GM06990 (cell line): ENCODE measurements around the gene LRP1B.
A peak's percentile ranks its signal among the peaks of the same experiment; 100 is the strongest.

ENCODE experiments used
- DNase-seq: peaks from one replicate; pipeline ENCODE4 v3.0.0-alpha.2; 2011; ENCODE audit not compliant: insufficient read length; ENCODE audit errors: extremely low read depth
- H3K27me3 ChIP-seq: replicated peaks from 2 replicates; pipeline ENCODE4 v1.6.0; 2011; ENCODE audit warnings: low read length; ENCODE audit not compliant: control insufficient read depth, insufficient read depth
- H3K36me3 ChIP-seq: 2 replicates; pipeline ENCODE4 v1.5.1; 2011; ENCODE audit warnings: low read length; ENCODE audit not compliant: control insufficient read depth, insufficient read depth
- H3K4me3 ChIP-seq: replicated peaks from 2 replicates; pipeline ENCODE4 v1.5.1; 2011; ENCODE audit warnings: low read depth, mild to moderate bottlenecking, control low read depth, low read length
- TF ChIP-seq, protein P1 (sequence below): IDR thresholded peaks from 2 replicates; pipeline ENCODE4 v1.5.1; 2011; ENCODE audit warnings: low read length, control low read depth, mild to moderate bottlenecking, inconsistent platforms; ENCODE audit not compliant: insufficient read depth, poor library complexity, severe bottlenecking

LRP1B gene

DNA sequence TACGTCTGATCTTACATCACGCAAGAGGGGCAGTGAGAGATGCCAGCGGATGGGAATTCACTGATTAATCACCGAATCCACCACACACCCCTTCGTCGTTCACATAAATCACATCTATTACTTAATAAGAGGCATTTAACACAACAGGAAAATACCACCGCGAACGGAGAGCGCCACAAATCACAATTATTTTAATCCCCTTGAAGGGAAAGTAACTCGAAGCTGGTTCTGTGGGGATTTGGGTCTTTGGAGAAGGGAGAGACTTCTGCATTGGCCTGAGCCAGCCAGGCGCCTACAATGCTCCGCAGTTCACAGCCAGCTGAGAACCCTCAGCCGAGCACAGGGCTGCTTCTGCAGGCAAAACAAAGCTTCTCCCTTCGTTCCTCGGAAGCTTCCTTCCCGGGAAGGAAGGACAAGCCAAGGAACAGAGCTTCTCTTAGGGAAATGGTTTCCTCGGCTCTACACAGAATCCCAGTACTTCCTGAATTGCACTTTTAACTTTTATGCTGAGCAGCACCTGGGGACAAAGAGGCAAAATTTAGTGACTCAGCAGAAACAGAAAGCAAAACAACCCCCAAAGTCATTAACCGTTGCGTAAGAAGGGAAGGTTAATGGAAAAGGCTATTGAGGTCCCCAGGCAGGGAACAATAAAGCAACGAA lies at the start of gene LRP1B:
Gene LRP1B (minus strand): TSS at position 7 of the 660 bp plus-strand sequence. CDS start 287 bp downstream, outside the sequence.
- Histone ChIP-seq H3K36me3 (no peaks in the 10 kb centered on the region), H3K27me3 (no peaks in the 10 kb centered on the region; the same call in 1 of the 2 replicates), H3K4me3 (peak within 1 kb of the TSS; percentile 67)
- TF ChIP-seq, protein P1, sequence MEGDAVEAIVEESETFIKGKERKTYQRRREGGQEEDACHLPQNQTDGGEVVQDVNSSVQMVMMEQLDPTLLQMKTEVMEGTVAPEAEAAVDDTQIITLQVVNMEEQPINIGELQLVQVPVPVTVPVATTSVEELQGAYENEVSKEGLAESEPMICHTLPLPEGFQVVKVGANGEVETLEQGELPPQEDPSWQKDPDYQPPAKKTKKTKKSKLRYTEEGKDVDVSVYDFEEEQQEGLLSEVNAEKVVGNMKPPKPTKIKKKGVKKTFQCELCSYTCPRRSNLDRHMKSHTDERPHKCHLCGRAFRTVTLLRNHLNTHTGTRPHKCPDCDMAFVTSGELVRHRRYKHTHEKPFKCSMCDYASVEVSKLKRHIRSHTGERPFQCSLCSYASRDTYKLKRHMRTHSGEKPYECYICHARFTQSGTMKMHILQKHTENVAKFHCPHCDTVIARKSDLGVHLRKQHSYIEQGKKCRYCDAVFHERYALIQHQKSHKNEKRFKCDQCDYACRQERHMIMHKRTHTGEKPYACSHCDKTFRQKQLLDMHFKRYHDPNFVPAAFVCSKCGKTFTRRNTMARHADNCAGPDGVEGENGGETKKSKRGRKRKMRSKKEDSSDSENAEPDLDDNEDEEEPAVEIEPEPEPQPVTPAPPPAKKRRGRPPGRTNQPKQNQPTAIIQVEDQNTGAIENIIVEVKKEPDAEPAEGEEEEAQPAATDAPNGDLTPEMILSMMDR, result no peak
- DNase-seq, result peak; percentile 1

DNA sequence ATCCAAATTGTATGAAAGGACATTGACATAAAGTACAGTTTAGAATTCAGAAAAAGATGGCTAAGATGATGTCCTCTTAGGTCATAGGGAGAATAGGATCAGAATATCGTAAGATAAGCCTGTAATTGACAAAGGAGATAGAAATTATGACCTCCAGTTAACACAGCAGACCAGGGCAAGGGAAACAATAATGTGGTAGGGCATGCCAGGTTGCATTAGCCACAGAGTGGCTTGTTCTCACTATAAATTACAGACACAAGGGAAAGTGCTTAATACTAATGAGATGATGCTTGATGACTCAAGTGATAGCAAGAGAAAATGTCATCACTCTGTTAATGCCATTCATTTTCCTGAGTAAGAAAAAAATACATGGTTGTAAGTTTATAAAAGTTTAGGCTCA lies 48.9 kb upstream of the LRP1B start:
- TF ChIP-seq, protein P1, result no peak

GRCh38 chr2:142178604-142179003 lies 47.8 kb upstream of the LRP1B start:
- H3K27me3 ChIP-seq, result no peaks in the 10 kb centered on the region
- TF ChIP-seq, protein P1, result no peak
- no peak overlapping the region for H3K4me3 ChIP-seq
- DNase-seq, result no peak
- no peaks in the 10 kb centered on the region for H3K36me3 ChIP-seq

More for the DNA sequence above, 48.9 kb upstream of the LRP1B start:
- no peak for DNase-seq
- no peaks in the 10 kb centered on the region for H3K27me3 ChIP-seq
- H3K36me3 ChIP-seq, result no peaks in the 10 kb centered on the region
- H3K4me3 ChIP-seq, result no peak overlapping the region

GRCh38 chr2:142176941-142177340 lies 46.1 kb upstream of the LRP1B start:
- Histone ChIP-seq H3K4me3 (no peak overlapping the region), H3K27me3 (no peaks in the 10 kb centered on the region), H3K36me3 (no peaks in the 10 kb centered on the region)
- no peak for DNase-seq
- TF ChIP-seq, protein P1, result no peak

DNA sequence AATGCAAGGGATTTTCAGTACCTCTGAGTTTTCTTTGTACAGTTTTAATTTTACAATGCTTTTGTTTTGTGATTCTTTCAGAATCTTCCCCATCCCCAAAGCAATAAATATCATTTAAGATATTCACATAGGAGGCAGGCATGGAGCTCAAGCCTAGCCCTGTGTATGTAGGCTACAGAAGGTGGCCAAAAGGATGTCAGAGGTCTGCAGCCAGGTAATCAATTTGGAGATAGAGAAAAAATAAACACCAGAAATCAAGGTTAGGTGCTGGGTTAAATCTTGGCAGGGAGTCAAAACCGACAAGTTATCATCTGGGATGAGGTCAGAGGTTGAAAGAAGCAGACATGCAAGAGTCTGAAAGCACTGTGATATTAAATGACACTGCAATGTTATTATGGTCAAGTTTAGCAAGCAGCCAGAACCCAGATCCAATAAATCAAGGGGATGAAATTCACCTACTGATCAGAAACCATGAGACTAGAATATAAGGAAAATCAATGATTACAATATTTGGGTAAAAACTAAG lies 45.1 kb upstream of the LRP1B start:
- TF ChIP-seq, protein P1, result no peak
- Histone ChIP-seq H3K36me3 (no peaks in the 10 kb centered on the region), H3K27me3 (no peaks in the 10 kb centered on the region), H3K4me3 (no peak overlapping the region)
- DNase-seq, result no peak
